M059J (cell line): ENCODE results near the gene HJURP. TPM values are rescaled to one million over a fixed set of nuclear protein-coding genes. Genes with fewer than 3 reads are reported as not detected.

Experiments used
- DNase-seq: peaks from one replicate; pipeline ENCODE4 v3.0.0-alpha.2; 2012; ENCODE audit warnings: low read depth
- total RNA-seq: library from RNA; depleted of rRNA; stranded (reverse); fragments of >200 nt; shearing (Covaris generic); gene quantifications from 2 replicates; pipeline ENCODE4 v1.2.3, GENCODE V29; 2014; rRNA removed

Gene HJURP
- total RNA-seq, 1 experiment from 2014 or later: 80.4 TPM

- peak; percentile 4 for DNase-seq
Measured at GRCh38 chr2:233793465-233794127, 60.7 kb downstream of the HJURP start.

GRCh38 chr2:233792720-233793119 is 61.6 kb downstream of the HJURP start:
- DNase-seq: no peak

GRCh38 chr2:233791883-233792329 is 62.4 kb downstream of the HJURP start:
- DNase-seq: no peak

- DNase-seq: no peak
Measured at GRCh38 chr2:233791151-233791882, 63.0 kb downstream of the HJURP start.

GRCh38 chr2:233789554-233789953 is 64.8 kb downstream of the HJURP start:
- no peak for DNase-seq

Other genes starting within 250 kb of the HJURP start
- gene UGT1A8, start 236.9 kb downstream of the HJURP start, total RNA-seq: not detected in 2 replicates
- gene UGT1A10, start 218.1 kb downstream of the HJURP start, total RNA-seq: not detected in 2 replicates
- 0.07 TPM in 1 of 2 replicates, not detected in the other for gene UGT1A9, start 182.6 kb downstream of the HJURP start, total RNA-seq
- not detected in 2 replicates for gene UGT1A7, start 172.6 kb downstream of the HJURP start, total RNA-seq
- gene UGT1A6, start 161.6 kb downstream of the HJURP start, total RNA-seq: 0.54 TPM in 1 of 2 replicates, not detected in the other
- gene UGT1A5, start 141.6 kb downstream of the HJURP start, total RNA-seq: not detected in 2 replicates
- gene UGT1A4, start 135.8 kb downstream of the HJURP start, total RNA-seq: not detected in 2 replicates
- gene UGT1A3, start 125.5 kb downstream of the HJURP start, total RNA-seq: not detected in 2 replicates
- not detected in 2 replicates for gene UGT1A1, start 94.3 kb downstream of the HJURP start, total RNA-seq
- gene MROH2A, start 76.2 kb downstream of the HJURP start, total RNA-seq: not detected in 2 replicates
- gene TRPM8, start 62.8 kb upstream of the HJURP start, total RNA-seq: 1.9 and 4.2 TPM in 2 replicates
- 0.27 TPM in 1 of 2 replicates, not detected in the other for gene SPP2, start 196.2 kb upstream of the HJURP start, total RNA-seq